ENCODE results near the gene LY6G6D.

The LY6G6D gene

GRCh38 chr6:31737315-31737990 is 22.3 kb downstream of the LY6G6D start:
- FAIRE-seq = no peak

GRCh38 chr6:31737991-31738979 is 23.1 kb downstream of the LY6G6D start:
- FAIRE-seq = peak; percentile 34

- peak; percentile 92 for FAIRE-seq
Measured at GRCh38 chr6:31739639-31740396, 24.7 kb downstream of the LY6G6D start, which contains the start of gene MSH5. Gene MSH5 (plus strand): TSS chr6:31740005. CDS start chr6:31740467, 462 bp downstream.

- FAIRE-seq = no peak
Measured at GRCh38 chr6:31740397-31741223, 25.5 kb downstream of the LY6G6D start.

- no peak for FAIRE-seq
Measured at GRCh38 chr6:31741815-31742214, 26.7 kb downstream of the LY6G6D start.

GRCh38 chr6:31742894-31743293 is 27.7 kb downstream of the LY6G6D start:
- no peak for FAIRE-seq

- FAIRE-seq = no peak
Measured at GRCh38 chr6:31744422-31744821, 29.3 kb downstream of the LY6G6D start.

- no peak for FAIRE-seq
Measured at GRCh38 chr6:31749301-31750036, 34.3 kb downstream of the LY6G6D start.

- FAIRE-seq = no peak
Measured at GRCh38 chr6:31750411-31751022, 35.4 kb downstream of the LY6G6D start.

GRCh38 chr6:31752739-31753319 is 37.7 kb downstream of the LY6G6D start:
- FAIRE-seq = no peak

- no peak for FAIRE-seq
Measured at GRCh38 chr6:31758281-31758680, 43.1 kb downstream of the LY6G6D start.

- FAIRE-seq = no peak
Measured at GRCh38 chr6:31760790-31761189, 45.6 kb downstream of the LY6G6D start.

- FAIRE-seq = no peak
Measured at GRCh38 chr6:31761343-31761742, 46.2 kb downstream of the LY6G6D start.

GRCh38 chr6:31762356-31762755 is 47.2 kb downstream of the LY6G6D start, which contains the start of gene SAPCD1:
Gene SAPCD1 (plus strand): TSS chr6:31762656. CDS start chr6:31763055, 399 bp downstream.
- FAIRE-seq = no peak

- no peak for FAIRE-seq
Measured at GRCh38 chr6:31762878-31763618, 47.9 kb downstream of the LY6G6D start.

GRCh38 chr6:31763619-31763940 is 48.4 kb downstream of the LY6G6D start:
- no peak for FAIRE-seq

GRCh38 chr6:31764198-31764597 is 49.0 kb downstream of the LY6G6D start:
- no peak for FAIRE-seq

GRCh38 chr6:31765559-31765909 is 50.4 kb downstream of the LY6G6D start:
- FAIRE-seq = no peak

GRCh38 chr6:31765910-31766794 is 51.0 kb downstream of the LY6G6D start:
- FAIRE-seq = no peak
